ENCODE data around the gene DMAC1. TPM values are rescaled to one million over a fixed set of nuclear protein-coding genes. Genes with fewer than 3 reads are reported as not detected.

Gene DMAC1
- total RNA-seq, 4 donors from 2014 or later = 12.8 to 18.8 (median 15.3) TPM

GRCh38 chr9:7790022-7790818 lies 9.4 kb downstream of the DMAC1 start:
- no peak overlapping the region for H3K4me3 ChIP-seq
- H3K27me3 ChIP-seq = no peaks in the 10 kb centered on the region
- no peaks in the 10 kb centered on the region for H3K4me1 ChIP-seq
- no peak overlapping the region for H3K27ac ChIP-seq
- no peak for ATAC-seq
- TF ChIP-seq EP300 (IDR thresholded peaks at IDR 0.05) = no peak
- no peak for TF ChIP-seq POLR2AphosphoS5 (IDR thresholded peaks at IDR 0.05)
- TF ChIP-seq CTCF (IDR thresholded peaks at IDR 0.05) = no peak
- no peak for TF ChIP-seq POLR2A (IDR thresholded peaks at IDR 0.05)
- peaks cover 0 to 37% of the 10 kb centered on the region in 2 donors for H3K36me3 ChIP-seq
- H3K9me3 ChIP-seq = no peaks in the 10 kb centered on the region
- WGBS, 2 donors (ENCODE audit: low coverage in 1 of 2) = 20 to 69% methylated on average over 1 to 5 of the region's 12 CpGs

DNA sequence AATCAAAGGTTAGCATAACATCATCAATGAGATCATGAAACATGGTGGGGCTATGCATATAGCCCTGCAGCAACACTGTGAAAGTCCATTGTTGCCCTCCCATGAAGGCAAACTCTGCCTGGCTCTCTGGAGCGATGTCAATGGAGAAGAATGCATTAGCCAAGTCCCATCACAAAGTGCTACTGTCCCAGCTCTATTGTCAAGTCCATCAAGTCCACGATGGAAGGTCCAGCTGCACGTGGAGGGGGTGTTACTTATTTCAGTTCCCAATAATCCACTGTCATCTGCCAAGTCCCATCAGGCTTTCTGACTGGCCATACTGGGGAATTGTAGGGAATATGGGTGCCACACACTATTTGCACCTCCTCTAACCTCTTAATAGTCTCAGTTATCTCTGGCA lies 10.8 kb downstream of the DMAC1 start:
- no peaks in the 10 kb centered on the region for H3K27me3 ChIP-seq
- H3K36me3 ChIP-seq = peaks cover 0 to 23% of the 10 kb centered on the region in 2 donors
- no peaks in the 10 kb centered on the region for H3K4me1 ChIP-seq
- no peak overlapping the region for H3K27ac ChIP-seq
- no peak overlapping the region for H3K4me3 ChIP-seq
- no peaks in the 10 kb centered on the region for H3K9me3 ChIP-seq
- no peak for TF ChIP-seq POLR2A (IDR thresholded peaks at IDR 0.05)
- no peak for TF ChIP-seq EP300 (IDR thresholded peaks at IDR 0.05)
- no peak for TF ChIP-seq CTCF (IDR thresholded peaks at IDR 0.05)
- no peak for TF ChIP-seq POLR2AphosphoS5 (IDR thresholded peaks at IDR 0.05)
- ATAC-seq = no peak
- 100% methylated on average over 2 to 3 of the region's 3 CpGs for WGBS, 2 donors (ENCODE audit: low coverage in 1 of 2)

- WGBS, 2 donors (ENCODE audit: low coverage in 1 of 2) = 75 to 93% methylated on average over 2 to 3 of the region's 3 CpGs
- no peak for TF ChIP-seq EP300 (IDR thresholded peaks at IDR 0.05)
- TF ChIP-seq CTCF (IDR thresholded peaks at IDR 0.05) = no peak
- TF ChIP-seq POLR2A (IDR thresholded peaks at IDR 0.05) = no peak
- TF ChIP-seq POLR2AphosphoS5 (IDR thresholded peaks at IDR 0.05) = no peak
- H3K9me3 ChIP-seq = no peaks in the 10 kb centered on the region
- H3K27me3 ChIP-seq = no peaks in the 10 kb centered on the region
- ATAC-seq = no peak
- H3K36me3 ChIP-seq = no peaks in the 10 kb centered on the region
- no peaks in the 10 kb centered on the region for H3K4me1 ChIP-seq
- no peak overlapping the region for H3K4me3 ChIP-seq
- no peak overlapping the region for H3K27ac ChIP-seq
Measured at GRCh38 chr9:7785813-7786212, 13.8 kb downstream of the DMAC1 start.

DNA sequence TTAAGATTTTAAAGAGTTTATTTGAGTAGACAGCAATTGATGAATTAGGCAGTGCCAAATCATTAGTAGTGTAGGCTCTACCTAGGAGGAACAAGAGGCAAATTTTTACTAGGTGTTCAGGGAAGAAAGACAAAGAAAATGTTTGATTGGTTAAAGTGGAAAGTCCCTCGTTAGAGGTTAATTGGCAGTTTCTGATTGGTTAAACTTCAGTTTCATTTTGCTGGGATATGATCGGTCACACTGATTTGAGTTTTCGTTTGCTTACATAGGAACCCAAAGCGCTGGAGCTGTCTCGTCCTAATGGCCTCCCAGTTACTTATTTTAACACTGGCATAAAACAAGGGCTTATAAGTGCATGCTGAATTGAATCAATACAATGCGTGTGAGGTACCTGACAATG lies 15.1 kb downstream of the DMAC1 start:
- Histone ChIP-seq H3K27ac (no peak overlapping the region), H3K36me3 (no peaks in the 10 kb centered on the region), H3K27me3 (no peaks in the 10 kb centered on the region), H3K4me1 (no peaks in the 10 kb centered on the region), H3K9me3 (no peaks in the 10 kb centered on the region), H3K4me3 (no peak overlapping the region)
- no peak for ATAC-seq
- WGBS, 2 donors (ENCODE audit: low coverage in 1 of 2) = 68 to 84% methylated on average over 6 of the region's 6 CpGs
- no peak for TF ChIP-seq EP300 (IDR thresholded peaks at IDR 0.05)
- no peak for TF ChIP-seq POLR2A (IDR thresholded peaks at IDR 0.05)
- no peak for TF ChIP-seq POLR2AphosphoS5 (IDR thresholded peaks at IDR 0.05)
- no peak for TF ChIP-seq CTCF (IDR thresholded peaks at IDR 0.05)

DNA sequence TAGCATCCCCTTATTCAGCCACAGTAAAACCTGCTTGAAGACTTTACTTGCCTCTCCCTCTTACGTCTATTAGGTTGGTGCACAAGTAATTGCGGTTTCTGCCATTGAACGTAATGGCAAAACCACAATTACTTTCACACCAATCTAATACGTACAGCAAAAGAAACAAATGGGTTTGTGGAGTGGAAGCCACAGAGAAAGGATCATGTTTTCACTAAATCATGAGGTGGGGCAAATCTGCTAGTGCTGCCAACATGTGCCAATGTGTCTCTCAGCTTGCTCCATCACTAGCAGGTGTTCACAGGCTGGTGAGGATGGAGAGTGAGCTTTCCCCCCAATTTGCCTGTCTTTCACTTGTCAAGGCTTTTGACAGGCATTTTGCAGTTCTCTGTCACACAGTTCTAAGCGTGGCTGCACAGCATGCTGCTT lies 15.9 kb downstream of the DMAC1 start:
- WGBS, 2 donors (ENCODE audit: low coverage in 1 of 2) = 82 to 98% methylated on average over 4 to 5 of the region's 5 CpGs
- no peak for TF ChIP-seq POLR2A (IDR thresholded peaks at IDR 0.05)
- TF ChIP-seq CTCF (IDR thresholded peaks at IDR 0.05) = no peak
- TF ChIP-seq EP300 (IDR thresholded peaks at IDR 0.05) = no peak
- TF ChIP-seq POLR2AphosphoS5 (IDR thresholded peaks at IDR 0.05) = no peak
- Histone ChIP-seq H3K27me3 (no peaks in the 10 kb centered on the region), H3K4me1 (no peaks in the 10 kb centered on the region), H3K27ac (no peak overlapping the region), H3K4me3 (no peak overlapping the region), H3K9me3 (no peaks in the 10 kb centered on the region), H3K36me3 (no peaks in the 10 kb centered on the region)
- ATAC-seq = no peak

Data from gastroesophageal sphincter (tissue), 4 donors.